Hepatocyte (in vitro differentiated cells): ENCODE data around the gene ROCK1. TPM values are rescaled to one million over a fixed set of nuclear protein-coding genes. Genes with fewer than 3 reads are reported as not detected.
A peak's percentile ranks its signal among the peaks of the same experiment; 100 is the strongest.

Experiments
- DNase-seq: peaks from one replicate; pipeline ENCODE4 v3.0.0-alpha.2; 2016; ENCODE audit warnings: low spot score
- H2AFZ ChIP-seq: fragments of 200-600 bp; sonication (generic); 2 replicates; pipeline ENCODE4 v1.6.0; 2016; ENCODE audit warnings: antibody characterized with exemption, mild to moderate bottlenecking
- H3K27ac ChIP-seq: fragments of 200-600 bp; sonication (generic); 2 replicates; pipeline ENCODE4 v1.5.1; 2016; ENCODE audit warnings: mild to moderate bottlenecking
- H3K27me3 ChIP-seq: fragments of 200-600 bp; sonication (generic); 2 replicates; pipeline ENCODE4 v1.6.1; 2016
- H3K36me3 ChIP-seq: fragments of 200-600 bp; sonication (generic); replicated peaks from 2 replicates; pipeline ENCODE4 v1.5.1; 2016; ENCODE audit warnings: low read depth; ENCODE audit not compliant: insufficient read depth
- H3K4me1 ChIP-seq: fragments of 200-600 bp; sonication (generic); 2 replicates; pipeline ENCODE4 v1.5.1; 2016; ENCODE audit warnings: mild to moderate bottlenecking, moderate library complexity; ENCODE audit not compliant: insufficient read depth
- H3K4me2 ChIP-seq: fragments of 200-600 bp; sonication (generic); 2 replicates; pipeline ENCODE4 v1.6.0; 2016
- H3K4me3 ChIP-seq: fragments of 200-600 bp; sonication (generic); 2 replicates; pipeline ENCODE4 v1.5.1; 2016; ENCODE audit warnings: mild to moderate bottlenecking
- H3K79me2 ChIP-seq: fragments of 200-600 bp; sonication (generic); 2 replicates; pipeline ENCODE4 v1.6.0; 2017; ENCODE audit warnings: mild to moderate bottlenecking
- H3K9me2 ChIP-seq: fragments of 200-600 bp; sonication (generic); replicated peaks from 2 replicates; pipeline ENCODE4 v1.6.0; 2017; ENCODE audit warnings: mild to moderate bottlenecking; ENCODE audit not compliant: insufficient read depth
- H3K9me3 ChIP-seq: fragments of 200-600 bp; sonication (generic); 2 replicates; pipeline ENCODE4 v1.5.1; 2016; ENCODE audit warnings: low read depth, mild to moderate bottlenecking
- H4K20me1 ChIP-seq: fragments of 200-600 bp; sonication (generic); 2 replicates; pipeline ENCODE4 v1.6.0; 2016; ENCODE audit warnings: mild to moderate bottlenecking; ENCODE audit not compliant: insufficient read depth, poor library complexity, severe bottlenecking
- CTCF ChIP-seq: fragments of 200-600 bp; sonication (generic); IDR thresholded peaks from 2 replicates; pipeline ENCODE4 v1.5.1; 2016; ENCODE audit warnings: antibody characterized with exemption, mild to moderate bottlenecking; ENCODE audit not compliant: poor library complexity
- EZH2 ChIP-seq: fragments of 200-600 bp; sonication (generic); IDR thresholded peaks from 2 replicates; pipeline ENCODE4 v1.6.1; 2016; ENCODE audit warnings: antibody characterized with exemption, mild to moderate bottlenecking, borderline replicate concordance
- EZH2phosphoT487 ChIP-seq: fragments of 200-600 bp; sonication (generic); IDR thresholded peaks from one replicate; pipeline ENCODE4 v1.6.1; 2018; ENCODE audit warnings: antibody characterized with exemption, mild to moderate bottlenecking, low read depth, moderate library complexity; ENCODE audit not compliant: unreplicated experiment, severe bottlenecking
- WGBS: methylation state at CpG from one replicate; pipeline ENCODE4 v1.1.6; 2016; ENCODE audit warnings: low lambda C conversion rate; ENCODE audit errors: missing lambda C conversion rate; 5-methylcytosine and 5-hydroxymethylcytosine counted together
- polyA plus RNA-seq: library from polyadenylated mRNA; unstranded; fragments of >200 nt; fragmentation: Nextera tagmentation; extraction: Ambion mirVana; gene quantifications from 2 replicates; pipeline ENCODE4 v1.2.1, GENCODE V29; 2016
- total RNA-seq: library from RNA; depleted of rRNA; stranded (reverse); fragments of >200 nt; gene quantifications from 2 replicates; pipeline ENCODE4 v1.2.3, GENCODE V29; 2014

The ROCK1 gene
- total and polyA plus RNA-seq, 2 experiments from 2014 or later, result 22.5 to 41.7 TPM

- Histone ChIP-seq H3K27ac (no peak overlapping the region), H3K4me1 (peaks cover 10% of the 10 kb centered on the region), H3K9me2 (no peaks in the 10 kb centered on the region), H3K36me3 (no peaks in the 10 kb centered on the region), H2AFZ (no peak overlapping the region), H3K9me3 (no peaks in the 10 kb centered on the region), H4K20me1 (peaks cover 32% of the 10 kb centered on the region), H3K4me2 (no peak overlapping the region), H3K79me2 (peaks cover 92% of the 10 kb centered on the region), H3K4me3 (no peak overlapping the region), H3K27me3 (no peaks in the 10 kb centered on the region)
- TF ChIP-seq EZH2phosphoT487 (no peak), CTCF (no peak), EZH2 (no peak)
- peak; percentile 10 for DNase-seq
- WGBS, result 72% methylated on average over 3 of the region's 3 CpGs
These were observed 37.0 kb downstream of the ROCK1 start for GRCh38 chr18:21074336-21075323.

GRCh38 chr18:21073180-21073579 lies 38.4 kb downstream of the ROCK1 start:
- TF ChIP-seq CTCF (no peak), EZH2phosphoT487 (no peak), EZH2 (no peak)
- Histone ChIP-seq H2AFZ (no peak overlapping the region), H3K27me3 (no peaks in the 10 kb centered on the region), H3K79me2 (peaks cover 77% of the 10 kb centered on the region), H3K27ac (no peak overlapping the region), H3K4me3 (no peak overlapping the region), H4K20me1 (peaks cover 31% of the 10 kb centered on the region), H3K4me2 (no peak overlapping the region), H3K4me1 (peaks cover 10% of the 10 kb centered on the region), H3K36me3 (no peaks in the 10 kb centered on the region), H3K9me3 (no peaks in the 10 kb centered on the region), H3K9me2 (no peaks in the 10 kb centered on the region)
- no peak for DNase-seq

- DNase-seq, result no peak
- Histone ChIP-seq H3K9me2 (no peaks in the 10 kb centered on the region), H3K27ac (no peak overlapping the region), H3K4me3 (no peak overlapping the region), H3K4me2 (no peak overlapping the region), H3K4me1 (peaks cover 10% of the 10 kb centered on the region), H4K20me1 (peaks cover 21% of the 10 kb centered on the region), H2AFZ (no peak overlapping the region), H3K79me2 (peaks cover 59% of the 10 kb centered on the region), H3K27me3 (no peaks in the 10 kb centered on the region), H3K36me3 (no peaks in the 10 kb centered on the region), H3K9me3 (no peaks in the 10 kb centered on the region)
- 96% methylated on average over 4 of the region's 4 CpGs for WGBS
- TF ChIP-seq CTCF, result no peak
These were observed 40.5 kb downstream of the ROCK1 start for GRCh38 chr18:21071071-21071470.
